Measurements from ENCODE around the gene EXOC4.

GRCh38 chr7:133735222-133735621 is 482.3 kb downstream of the EXOC4 start:
- TF ChIP-seq, protein P1, sequence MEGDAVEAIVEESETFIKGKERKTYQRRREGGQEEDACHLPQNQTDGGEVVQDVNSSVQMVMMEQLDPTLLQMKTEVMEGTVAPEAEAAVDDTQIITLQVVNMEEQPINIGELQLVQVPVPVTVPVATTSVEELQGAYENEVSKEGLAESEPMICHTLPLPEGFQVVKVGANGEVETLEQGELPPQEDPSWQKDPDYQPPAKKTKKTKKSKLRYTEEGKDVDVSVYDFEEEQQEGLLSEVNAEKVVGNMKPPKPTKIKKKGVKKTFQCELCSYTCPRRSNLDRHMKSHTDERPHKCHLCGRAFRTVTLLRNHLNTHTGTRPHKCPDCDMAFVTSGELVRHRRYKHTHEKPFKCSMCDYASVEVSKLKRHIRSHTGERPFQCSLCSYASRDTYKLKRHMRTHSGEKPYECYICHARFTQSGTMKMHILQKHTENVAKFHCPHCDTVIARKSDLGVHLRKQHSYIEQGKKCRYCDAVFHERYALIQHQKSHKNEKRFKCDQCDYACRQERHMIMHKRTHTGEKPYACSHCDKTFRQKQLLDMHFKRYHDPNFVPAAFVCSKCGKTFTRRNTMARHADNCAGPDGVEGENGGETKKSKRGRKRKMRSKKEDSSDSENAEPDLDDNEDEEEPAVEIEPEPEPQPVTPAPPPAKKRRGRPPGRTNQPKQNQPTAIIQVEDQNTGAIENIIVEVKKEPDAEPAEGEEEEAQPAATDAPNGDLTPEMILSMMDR (IDR thresholded peaks at IDR 0.05), result no peak
- no peak for TF ChIP-seq POLR2A (IDR thresholded peaks at IDR 0.05)
